Fibroblast of mammary gland (primary cell): ENCODE results near the gene DNASE1L1.

Experiments used
- DNase-seq: peaks from one replicate; pipeline ENCODE4 v3.0.0-alpha.2; 2010; ENCODE audit warnings: low read depth
- H3K4me3 ChIP-seq: 2 replicates; pipeline ENCODE4 v1.5.1; 2011; ENCODE audit warnings: low read depth, mild to moderate bottlenecking, low read length, moderate library complexity; ENCODE audit not compliant: control insufficient read depth
- TF ChIP-seq, protein P1 (sequence below): conservative IDR thresholded peaks from 2 replicates; pipeline ENCODE4 v1.5.1; 2011; ENCODE audit warnings: low read depth, low read length, inconsistent platforms; ENCODE audit not compliant: control insufficient read depth, insufficient read depth

The DNASE1L1 gene

DNA sequence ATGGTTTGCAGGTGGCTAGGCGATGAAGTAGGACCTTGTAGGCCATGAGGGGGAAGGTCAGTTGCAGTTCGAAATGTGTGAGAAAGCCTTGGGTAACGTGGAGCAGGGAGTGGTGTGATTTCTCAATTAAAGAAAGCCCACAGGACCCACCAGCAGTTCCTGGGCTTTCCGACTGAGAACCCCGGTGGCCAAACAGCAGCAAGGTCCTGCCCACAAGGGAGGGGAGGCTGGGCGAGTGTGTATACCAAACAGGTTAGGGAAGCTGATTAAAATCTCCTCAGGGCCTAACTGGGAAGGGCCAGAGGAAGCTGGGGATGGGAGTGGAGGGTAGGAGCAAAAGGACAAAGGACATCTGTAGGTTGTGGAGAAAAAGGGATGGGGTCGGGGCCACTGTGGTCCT is 21.9 kb upstream of the DNASE1L1 start:
- no peak overlapping the region for H3K4me3 ChIP-seq
- TF ChIP-seq, protein P1, sequence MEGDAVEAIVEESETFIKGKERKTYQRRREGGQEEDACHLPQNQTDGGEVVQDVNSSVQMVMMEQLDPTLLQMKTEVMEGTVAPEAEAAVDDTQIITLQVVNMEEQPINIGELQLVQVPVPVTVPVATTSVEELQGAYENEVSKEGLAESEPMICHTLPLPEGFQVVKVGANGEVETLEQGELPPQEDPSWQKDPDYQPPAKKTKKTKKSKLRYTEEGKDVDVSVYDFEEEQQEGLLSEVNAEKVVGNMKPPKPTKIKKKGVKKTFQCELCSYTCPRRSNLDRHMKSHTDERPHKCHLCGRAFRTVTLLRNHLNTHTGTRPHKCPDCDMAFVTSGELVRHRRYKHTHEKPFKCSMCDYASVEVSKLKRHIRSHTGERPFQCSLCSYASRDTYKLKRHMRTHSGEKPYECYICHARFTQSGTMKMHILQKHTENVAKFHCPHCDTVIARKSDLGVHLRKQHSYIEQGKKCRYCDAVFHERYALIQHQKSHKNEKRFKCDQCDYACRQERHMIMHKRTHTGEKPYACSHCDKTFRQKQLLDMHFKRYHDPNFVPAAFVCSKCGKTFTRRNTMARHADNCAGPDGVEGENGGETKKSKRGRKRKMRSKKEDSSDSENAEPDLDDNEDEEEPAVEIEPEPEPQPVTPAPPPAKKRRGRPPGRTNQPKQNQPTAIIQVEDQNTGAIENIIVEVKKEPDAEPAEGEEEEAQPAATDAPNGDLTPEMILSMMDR, result no peak
- no peak for DNase-seq

DNA sequence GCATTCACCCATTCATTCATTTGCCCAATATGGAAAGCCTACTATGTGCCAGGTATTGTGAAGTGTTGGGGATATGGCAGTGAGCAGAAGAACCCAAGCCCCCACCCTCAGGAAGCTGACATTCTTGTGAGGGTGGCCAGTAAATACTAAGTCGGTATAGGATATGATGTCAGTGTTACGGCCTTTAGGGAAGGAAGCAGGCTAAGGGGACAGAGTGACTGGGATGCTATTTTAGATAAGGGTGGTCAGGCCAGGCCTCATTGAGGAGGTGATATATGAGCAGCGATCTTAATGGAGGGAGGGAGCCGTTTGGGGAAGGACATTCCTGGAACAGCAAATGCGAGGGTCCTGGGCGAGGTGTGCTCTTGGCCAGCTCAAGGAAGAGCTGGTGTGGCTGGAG is 21.4 kb upstream of the DNASE1L1 start:
- TF ChIP-seq, protein P1, result no peak
- H3K4me3 ChIP-seq, result no peak overlapping the region
- DNase-seq, result no peak

DNA sequence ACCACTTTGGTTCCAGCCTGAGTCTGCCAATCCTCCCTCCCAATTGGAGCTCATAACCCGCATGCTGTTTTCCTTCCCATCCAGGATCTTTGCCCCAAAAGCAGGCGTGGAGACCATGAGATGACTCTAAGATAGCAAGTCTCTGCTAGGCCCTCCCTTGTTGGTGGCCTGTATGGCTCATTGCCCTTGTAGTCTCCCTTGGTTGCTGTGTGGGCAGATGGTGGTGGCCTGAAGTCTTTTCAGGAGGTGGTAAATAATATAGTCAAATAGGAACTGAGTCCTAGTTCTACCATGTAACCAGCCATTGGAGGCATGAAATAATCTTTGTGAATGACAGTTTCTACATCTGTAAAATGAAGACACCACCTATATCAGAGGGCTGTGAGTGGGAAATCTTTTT is 20.7 kb upstream of the DNASE1L1 start:
- TF ChIP-seq, protein P1, result no peak
- peak overlapping the region; percentile 58 for H3K4me3 ChIP-seq
- no peak for DNase-seq

DNA sequence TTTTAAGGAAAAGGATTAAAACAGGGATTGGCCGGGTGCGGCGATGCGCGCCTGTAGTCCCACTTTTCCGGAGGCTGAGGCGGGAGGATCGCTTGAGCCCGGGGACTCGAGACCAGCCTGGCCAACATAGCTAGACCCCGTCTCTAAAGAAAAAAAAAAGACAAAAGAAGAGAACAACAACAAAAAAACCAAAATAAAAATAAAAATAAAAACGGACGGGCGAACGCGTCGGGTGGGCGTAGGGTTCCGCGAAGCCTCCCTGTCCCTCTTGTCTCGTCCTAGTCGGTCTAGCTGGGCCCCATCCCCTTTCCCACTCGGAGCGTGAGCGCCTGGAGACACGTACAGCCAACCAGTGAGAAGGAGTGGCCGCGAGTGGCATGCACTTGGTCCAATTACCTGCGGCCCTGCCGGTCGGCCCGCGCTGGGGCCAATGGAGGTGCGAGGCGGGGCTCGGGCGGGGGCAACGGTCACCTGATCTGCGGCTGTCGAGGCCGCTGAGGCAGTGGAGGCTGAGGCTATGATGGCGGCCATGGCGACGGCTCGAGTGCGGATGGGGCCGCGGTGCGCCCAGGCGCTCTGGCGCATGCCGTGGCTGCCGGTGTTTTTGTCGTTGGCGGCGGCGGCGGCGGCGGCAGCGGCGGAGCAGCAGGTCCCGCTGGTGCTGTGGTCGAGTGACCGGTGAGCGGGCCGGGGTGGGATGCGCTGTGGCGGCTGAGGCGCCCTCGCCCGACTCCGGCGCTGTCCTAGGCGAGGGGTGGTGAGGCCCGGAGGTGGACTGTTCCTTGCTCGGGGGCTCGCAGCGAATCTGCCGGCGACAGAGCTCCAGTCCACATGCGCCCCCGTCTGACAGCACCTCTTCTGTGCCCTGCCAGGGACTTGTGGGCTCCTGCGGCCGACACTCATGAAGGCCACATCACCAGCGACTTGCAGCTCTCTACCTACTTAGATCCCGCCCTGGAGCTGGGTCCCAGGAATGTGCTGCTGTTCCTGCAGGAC is 19.4 kb upstream of the DNASE1L1 start, which contains the start of gene ATP6AP1:
Gene ATP6AP1 (plus strand): TSS at position 502 of the 996 bp plus-strand sequence. CDS start 16 bp downstream, at position 518.
- peak; percentile 92 for DNase-seq
- H3K4me3 ChIP-seq, result peak within 1 kb of the TSS; percentile 58
- TF ChIP-seq, protein P1, result no peak

DNA sequence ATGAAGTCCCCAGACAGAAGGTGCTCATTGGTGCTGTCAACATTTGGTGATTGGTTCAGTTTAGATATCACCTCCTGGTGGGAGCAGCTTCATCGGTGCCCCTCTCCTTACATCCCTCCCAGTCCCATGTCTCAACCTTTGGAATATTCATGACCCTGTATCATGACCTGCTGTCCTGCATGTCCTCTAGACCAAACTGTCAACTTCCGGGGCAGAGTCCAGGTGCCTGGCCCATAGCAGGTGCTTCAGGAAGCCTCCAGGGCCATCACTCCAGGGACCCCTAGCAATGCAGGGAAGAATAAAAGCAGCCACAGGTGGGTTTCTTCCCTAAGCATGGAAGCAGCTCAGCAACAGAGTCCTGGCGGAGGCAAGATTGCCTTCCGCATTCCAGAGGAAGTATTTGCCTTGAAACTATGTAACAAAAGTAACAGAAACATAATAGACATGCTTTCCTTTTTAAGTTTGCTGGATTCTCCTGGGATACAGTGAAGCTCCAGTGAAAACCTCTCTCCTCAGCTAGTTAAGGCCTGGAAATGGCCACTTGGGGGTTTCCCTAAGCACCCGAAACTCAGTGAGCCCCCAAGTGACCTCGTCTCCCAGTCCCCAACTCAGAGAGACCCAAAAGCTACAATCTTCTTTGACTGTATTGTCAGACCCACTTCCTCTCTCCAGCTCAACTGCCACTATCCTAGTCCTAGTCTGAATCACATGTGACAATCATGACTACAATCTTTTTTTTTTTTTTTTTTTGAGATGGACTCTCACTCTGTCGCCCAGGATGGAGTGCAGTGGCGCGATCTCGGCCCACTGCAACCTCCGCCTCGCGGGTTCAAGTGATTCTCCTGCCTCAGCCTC is 18.1 kb upstream of the DNASE1L1 start:
- no peak overlapping the region for H3K4me3 ChIP-seq
- no peak for DNase-seq
- TF ChIP-seq, protein P1, result no peak

DNA sequence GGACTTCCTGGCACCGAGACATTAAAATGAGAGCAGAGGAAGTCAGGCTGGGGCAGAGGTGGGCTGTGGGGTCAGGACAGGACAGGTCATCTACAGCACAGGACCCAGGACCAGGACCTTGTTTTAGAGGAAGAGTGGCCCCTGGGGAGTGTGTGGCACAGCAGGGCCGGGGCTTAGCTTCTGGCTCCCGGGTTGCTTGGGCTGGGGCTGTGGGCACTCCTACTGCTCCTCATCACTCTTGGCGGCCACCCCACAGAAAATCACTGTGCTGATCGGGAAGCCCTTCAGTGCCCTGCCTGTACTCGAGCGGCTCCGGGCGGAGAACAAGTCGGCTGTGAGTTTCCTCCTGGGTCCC is 11.3 kb upstream of the DNASE1L1 start:
- DNase-seq, result no peak
- TF ChIP-seq, protein P1, result no peak
- H3K4me3 ChIP-seq, result no peak overlapping the region
